Right ventricle myocardium inferior (tissue), 1 donor: ENCODE results near the gene ASB9. TPM values are rescaled to one million over a fixed set of nuclear protein-coding genes. Genes with fewer than 3 reads are reported as not detected.
"Not testable (repeated sequence)": the region's sequence is repeated elsewhere in the genome, so short reads cannot be mapped to it uniquely, and the experiment has no call there.

Source experiments
- ATAC-seq: fragments of 200-7000 bp; cut with Tn5 transposase; one replicate; pipeline ENCODE4 v1.9.1; 2020; ENCODE audit warnings: mild to moderate bottlenecking, moderate library complexity
- DNase-seq: peaks from one replicate; pipeline ENCODE4 v3.0.0; 2021; ENCODE audit errors: missing footprints
- intact Hi-C: fragments of 100-400 bp; cut with DNase I; formaldehyde crosslinking; loops from one replicate; pipeline ENCODE4 v1.11.0; 2022
- total RNA-seq: library from RNA; stranded (reverse); fragmentation: NEBNext Ultra II Directional; extraction: Animal tissue kit (Norgen Biotek cat#: 25700); gene quantifications from one replicate; pipeline ENCODE4 v1.2.1, GENCODE V29; 2021
- donor health status: DM: no; HTN: yes; CAD: no; lungs with severe emphysema.

Gene ASB9
- total RNA-seq, 1 donor from 2014 or later: 1.5 TPM

DNA sequence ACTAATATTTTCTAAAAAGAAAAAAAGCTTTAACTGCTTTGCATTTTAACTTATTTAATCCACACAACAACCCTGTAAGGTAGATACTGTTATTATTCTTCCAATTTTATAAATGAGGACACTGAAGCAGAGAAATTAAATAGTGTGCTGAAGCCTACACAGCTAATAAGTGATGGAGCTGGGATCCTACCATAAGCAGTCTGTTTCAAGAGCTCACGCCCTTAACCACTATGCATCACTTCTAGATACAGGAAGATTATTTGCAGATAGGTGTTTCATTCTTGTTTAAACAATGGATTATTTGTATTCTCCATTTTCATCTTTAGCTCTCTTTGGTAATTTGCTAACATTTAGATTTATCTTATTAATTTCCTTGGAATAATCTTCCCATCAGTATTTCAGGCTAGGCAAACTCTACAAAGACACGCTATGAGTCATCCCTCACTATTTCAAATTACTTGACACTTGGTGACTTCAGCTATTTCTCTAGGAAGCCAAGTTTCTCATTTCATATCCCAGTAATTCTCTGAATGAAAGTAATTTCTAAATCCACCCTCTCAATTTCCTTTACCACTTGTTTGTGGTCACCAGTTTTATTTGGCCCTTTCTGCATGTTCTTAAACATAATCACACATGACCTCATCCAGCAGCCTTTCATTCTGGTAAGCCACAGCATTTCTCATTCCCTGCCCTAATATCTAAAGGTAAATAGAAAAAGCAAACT, 67.3 kb downstream of the ASB9 start:
- ATAC-seq (no peak), DNase-seq (no peak)
- intact Hi-C loops: no loop called here

DNA sequence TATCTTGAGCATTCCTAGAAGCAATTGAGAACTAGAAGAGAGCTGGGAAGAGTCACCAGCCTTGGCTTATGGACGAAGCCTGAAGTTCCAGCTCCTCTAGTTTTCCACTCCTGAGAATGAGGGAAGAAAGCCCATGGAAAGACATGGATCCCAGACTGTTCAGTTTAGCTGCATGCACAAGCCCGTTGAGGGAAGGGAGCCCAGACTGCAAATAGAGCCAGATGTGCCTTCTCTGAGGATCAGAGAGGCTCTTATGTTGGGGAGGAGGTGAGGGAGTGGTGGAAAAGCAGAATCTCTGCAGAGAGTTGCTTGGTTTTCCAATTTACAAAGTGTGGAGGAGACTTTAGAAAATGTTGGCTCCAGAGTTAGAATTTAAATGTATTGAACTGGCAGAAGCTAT, 69.0 kb downstream of the ASB9 start:
- no peak for DNase-seq
- no peak for ATAC-seq
- intact Hi-C loops: no loop called here

DNA sequence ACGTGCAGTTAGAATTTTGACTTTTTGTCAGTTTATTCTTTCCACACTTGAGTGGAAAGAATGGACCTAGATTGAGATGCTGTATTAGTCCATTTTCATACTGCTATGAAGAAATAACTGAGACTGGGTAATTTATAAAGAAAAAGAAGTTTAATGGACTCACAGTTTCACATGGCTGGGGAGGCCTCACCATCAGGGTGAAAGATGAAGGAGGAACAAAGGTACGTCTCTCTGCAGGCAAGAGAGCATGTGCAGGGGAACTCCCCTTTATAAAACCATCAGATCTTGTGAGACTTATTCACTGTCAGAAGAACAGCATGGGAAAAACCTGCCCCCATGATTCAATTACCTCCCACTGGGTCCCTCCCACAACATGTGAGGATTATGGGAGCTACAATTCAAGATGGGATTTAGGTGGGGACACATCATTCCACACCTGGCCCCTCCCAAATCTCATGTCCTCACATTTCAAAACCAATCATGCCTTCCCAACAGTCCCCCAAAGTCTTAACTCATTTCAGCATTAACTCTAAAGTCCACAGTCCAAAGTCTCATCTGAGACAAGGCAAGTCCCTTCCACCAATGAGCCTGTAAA, 71.2 kb downstream of the ASB9 start:
- ATAC-seq, DNase-seq, intact Hi-C loops: not testable (repeated sequence)

DNA sequence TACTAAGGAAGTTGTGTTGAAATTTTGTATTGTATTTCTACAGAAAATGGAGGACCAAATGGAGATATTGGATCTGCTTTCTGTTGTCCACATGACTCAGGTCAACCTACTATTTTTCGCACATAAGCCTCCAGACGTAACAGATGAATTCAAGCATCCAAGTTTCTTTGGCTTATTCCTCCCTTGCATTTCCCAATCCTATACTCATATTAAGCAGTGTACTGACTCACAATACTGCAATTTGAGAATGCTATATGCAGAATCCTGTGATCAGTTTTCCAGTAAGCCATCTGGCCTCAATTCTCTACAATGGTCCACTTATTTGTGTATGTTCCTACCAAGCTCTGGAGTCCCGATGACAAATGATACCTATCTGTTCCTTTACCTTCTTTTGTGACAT, 75.7 kb downstream of the ASB9 start:
- DNase-seq (no peak), ATAC-seq (no peak)
- intact Hi-C loops: no loop called here

Other genes starting within 250 kb of the ASB9 start
- 85.9 TPM for gene ASB11, start 45.6 kb upstream of the ASB9 start, total RNA-seq
- 3.8 TPM for gene PIGA, start 65.4 kb upstream of the ASB9 start, total RNA-seq
- 23.5 TPM for gene VEGFD, start 114.3 kb upstream of the ASB9 start, total RNA-seq
- gene PIR, start 223.2 kb upstream of the ASB9 start, total RNA-seq: 13.2 TPM
- gene BMX, start 230.7 kb upstream of the ASB9 start, total RNA-seq: 1.4 TPM